Activated CD8-positive, alpha-beta T cell treated with anti-CD3 and anti-CD28 coated beads, Interleukin-2, amount 10 ng/mL, durations not matched to agents 7 days and 5 days (primary cell): ENCODE measurements around the gene CTNNBIP1. TPM values are rescaled to one million over a fixed set of nuclear protein-coding genes. Genes with fewer than 3 reads are reported as not detected.

Experiments
- ATAC-seq: fragments of 150-1000 bp; cut with Tn5 transposase; one replicate; pipeline ENCODE4 v1.10.0; 2021; ENCODE audit warnings: moderate library complexity
- CTCF ChIA-PET: fragments of 350-600 bp; sonication (Branson Sonifier 250); formaldehyde crosslinking; loops from one replicate; lab custom pipeline; 2021; ENCODE audit warnings: antibody characterized with exemption; lab: Charles Lee
- POLR2A ChIA-PET: fragments of 350-600 bp; sonication (Branson Sonifier 250); formaldehyde crosslinking; loops from one replicate; lab custom pipeline; 2021; ENCODE audit warnings: antibody characterized with exemption; lab: Charles Lee
- DNase-seq: peaks from one replicate; pipeline ENCODE4 v3.0.0-alpha.2; 2020
- H3K27ac Mint-ChIP-seq: one replicate; pipeline ENCODE4 v1.8.0; 2021; ENCODE audit warnings: mild to moderate bottlenecking, mixed read lengths
- H3K27me3 Mint-ChIP-seq: one replicate; pipeline ENCODE4 v1.8.0; 2021; ENCODE audit warnings: low read depth, mixed read lengths
- H3K36me3 Mint-ChIP-seq: one replicate; pipeline ENCODE4 v1.8.0; 2021; ENCODE audit warnings: low read depth, mixed read lengths
- H3K4me1 Mint-ChIP-seq: one replicate; pipeline ENCODE4 v1.8.0; 2021; ENCODE audit warnings: low read depth, mixed read lengths
- H3K4me3 Mint-ChIP-seq: one replicate; pipeline ENCODE4 v1.8.0; 2021; ENCODE audit warnings: mild to moderate bottlenecking, mixed read lengths
- H3K9me3 Mint-ChIP-seq: one replicate; pipeline ENCODE4 v1.8.0; 2022; ENCODE audit warnings: mixed read lengths; ENCODE audit not compliant: insufficient read depth
- total RNA-seq, 2 experiments: library from RNA; stranded (reverse); gene quantifications; one replicate each; pipeline ENCODE4 v1.2.3, GENCODE V29; 2021

The CTNNBIP1 gene
- total RNA-seq, 2 experiments from 2014 or later, result 18.2 to 23.6 TPM

DNA sequence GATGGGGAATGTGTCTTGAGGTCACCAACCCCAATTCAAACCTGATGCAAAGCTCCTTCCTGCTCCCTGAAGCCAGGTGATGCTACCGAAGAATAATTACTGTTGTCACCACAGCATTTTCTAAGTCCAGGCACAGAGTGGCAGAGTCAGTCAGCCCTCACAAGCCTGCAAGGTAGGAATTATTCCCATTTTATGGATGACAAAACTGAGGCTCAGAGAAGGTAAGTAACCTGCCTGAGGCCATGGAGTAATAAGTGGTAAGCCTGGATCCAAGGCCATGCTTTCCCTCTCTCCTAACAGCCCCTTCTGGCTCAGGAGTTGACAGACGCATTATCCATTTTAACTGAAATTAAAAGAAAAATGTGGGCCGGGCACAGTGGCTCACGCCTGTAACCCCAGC is 23.0 kb downstream of the CTNNBIP1 start:
- DNase-seq, result no peak
- Mint-ChIP-seq H3K27me3 (no peaks in the 10 kb centered on the region), H3K36me3 (no peaks in the 10 kb centered on the region), H3K4me1 (peaks cover 33% of the 10 kb centered on the region), H3K9me3 (no peaks in the 10 kb centered on the region), H3K4me3 (no peak overlapping the region), H3K27ac (no peak overlapping the region)
- ATAC-seq, result no peak
- ChIA-PET CTCF (interaction anchor here (0.7 to 1.1 kb wide), 2 partner anchors 63 to 103 kb away, joined by 3 to 5 read pairs; no protein-coding TSS in a partner anchor), POLR2A (no interaction called here)

- ATAC-seq (no peak), DNase-seq (no peak)
- H3K27ac Mint-ChIP-seq, result no peak overlapping the region
- no peaks in the 10 kb centered on the region for H3K27me3 Mint-ChIP-seq
- POLR2A ChIA-PET, result no interaction called here
- H3K9me3 Mint-ChIP-seq, result no peaks in the 10 kb centered on the region
- H3K4me3 Mint-ChIP-seq, result no peak overlapping the region
- H3K4me1 Mint-ChIP-seq, result peaks cover 41% of the 10 kb centered on the region
- CTCF ChIA-PET, result interaction anchor here (0.7 kb wide), 1 partner anchor 102 kb away, joined by 3 read pairs; no protein-coding TSS in a partner anchor
- H3K36me3 Mint-ChIP-seq, result no peaks in the 10 kb centered on the region
Measured at GRCh38 chr1:9886092-9886742, 23.9 kb downstream of the CTNNBIP1 start.

DNA sequence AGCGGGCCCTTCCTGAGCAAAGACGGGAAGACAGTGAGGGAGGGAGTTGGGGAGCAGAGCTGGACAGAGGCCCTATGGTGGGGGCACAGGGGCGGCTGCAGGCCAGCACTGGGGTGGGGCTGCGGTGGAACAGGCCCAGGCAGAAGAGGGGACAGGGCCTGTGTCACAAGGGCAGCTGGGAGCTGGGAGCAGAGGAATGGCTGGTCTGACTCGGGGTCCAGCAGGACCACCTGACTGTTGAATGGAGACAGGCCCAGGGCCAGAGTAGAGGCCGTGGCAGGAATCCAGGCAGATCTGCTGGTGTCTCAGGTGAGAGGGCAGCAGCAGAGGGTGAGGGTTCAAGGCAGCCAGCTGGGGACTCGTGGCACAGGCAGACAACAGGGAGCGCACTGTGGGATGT is 25.3 kb downstream of the CTNNBIP1 start:
- H3K27ac Mint-ChIP-seq, result peak overlapping the region; percentile 30
- H3K27me3 Mint-ChIP-seq, result no peaks in the 10 kb centered on the region
- H3K36me3 Mint-ChIP-seq, result no peaks in the 10 kb centered on the region
- ChIA-PET CTCF (no interaction called here), POLR2A (interaction anchor here (0.6 kb wide), 1 partner anchor 19 kb away, joined by 3 read pairs; no protein-coding TSS in a partner anchor)
- peaks cover 43% of the 10 kb centered on the region for H3K4me1 Mint-ChIP-seq
- no peak for ATAC-seq
- DNase-seq, result no peak
- no peak overlapping the region for H3K4me3 Mint-ChIP-seq
- H3K9me3 Mint-ChIP-seq, result no peaks in the 10 kb centered on the region

DNA sequence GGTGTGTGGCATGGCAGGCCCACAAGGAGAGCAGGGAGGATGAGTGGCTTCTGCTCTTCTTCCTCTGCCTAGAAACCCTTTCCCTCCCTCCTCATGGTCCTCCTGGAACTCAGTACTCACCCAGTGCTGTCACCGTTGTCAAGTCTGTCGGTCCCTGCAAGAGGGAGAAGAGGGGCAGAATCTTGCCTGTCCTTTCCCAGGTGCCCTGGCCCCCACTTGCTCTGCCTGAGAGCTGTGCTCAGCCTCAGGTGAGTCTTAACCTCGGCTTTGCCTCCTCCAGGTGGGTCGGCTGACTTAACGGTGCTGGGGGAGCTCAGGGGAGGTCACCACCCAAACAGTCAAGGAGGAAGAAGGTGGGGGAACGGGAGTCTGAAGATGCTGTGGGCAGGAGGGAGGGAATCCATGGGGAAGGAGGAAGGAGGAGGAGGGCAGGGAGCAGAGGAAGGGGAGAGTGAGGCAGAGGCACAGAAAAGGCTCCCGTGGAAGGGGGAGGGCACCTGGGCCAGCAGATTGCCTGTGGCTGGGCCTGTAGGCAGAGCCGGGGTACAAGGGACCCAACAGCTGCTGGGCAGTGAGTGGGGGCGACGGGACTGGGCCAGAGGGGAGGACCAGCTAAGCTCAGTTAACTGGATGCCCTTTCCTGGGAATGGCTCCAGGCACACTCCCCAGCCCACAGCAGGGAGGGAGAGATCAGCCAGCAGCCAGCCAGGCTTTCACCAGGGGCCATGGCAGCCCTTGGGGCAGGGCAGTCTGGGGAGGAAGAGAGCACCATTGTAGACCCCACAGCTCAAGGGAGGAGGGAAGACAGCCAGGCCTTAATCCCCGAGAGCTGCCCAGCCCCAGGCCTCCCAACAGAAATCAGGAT is 26.3 kb downstream of the CTNNBIP1 start:
- H3K27me3 Mint-ChIP-seq, result no peaks in the 10 kb centered on the region
- H3K4me1 Mint-ChIP-seq, result peaks cover 37% of the 10 kb centered on the region
- ATAC-seq (no peak), DNase-seq (no peak)
- no peaks in the 10 kb centered on the region for H3K9me3 Mint-ChIP-seq
- H3K36me3 Mint-ChIP-seq, result no peaks in the 10 kb centered on the region
- CTCF ChIA-PET, result interaction anchor here (1.2 to 1.6 kb wide), 2 partner anchors 9 to 58 kb away, joined by 4 read pairs; no protein-coding TSS in a partner anchor
- POLR2A ChIA-PET, result interaction anchor here (0.6 to 2.1 kb wide), 3 partner anchors 20 to 60 kb away, joined by 3 to 6 read pairs (median 3); partner anchors contain the start of genes LZIC and NMNAT1
- H3K27ac Mint-ChIP-seq, result peak overlapping the region; percentile 91
- H3K4me3 Mint-ChIP-seq, result no peak overlapping the region

DNA sequence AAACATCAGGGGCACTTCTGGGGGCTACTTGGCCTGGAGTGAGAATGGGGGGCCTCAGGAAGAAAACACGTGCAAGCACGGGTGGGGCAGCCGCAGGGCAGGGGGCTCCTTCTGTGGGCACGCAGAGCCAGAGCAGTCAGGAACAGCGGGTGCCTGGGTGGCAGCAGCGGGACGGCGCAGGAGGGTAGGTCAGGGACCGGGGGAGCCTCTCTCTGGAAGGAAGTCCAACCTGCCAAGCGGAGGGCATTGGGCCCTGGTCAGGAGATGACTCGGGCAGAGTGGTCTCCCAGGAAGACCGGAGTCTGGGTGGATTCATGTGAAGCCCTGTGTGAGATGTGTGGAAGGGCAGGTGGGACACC is 27.1 kb downstream of the CTNNBIP1 start:
- peaks cover 37% of the 10 kb centered on the region for H3K4me1 Mint-ChIP-seq
- DNase-seq, result no peak
- H3K27ac Mint-ChIP-seq, result peak overlapping the region; percentile 91
- H3K36me3 Mint-ChIP-seq, result no peaks in the 10 kb centered on the region
- H3K4me3 Mint-ChIP-seq, result peak overlapping the region; percentile 20
- ChIA-PET POLR2A (interaction anchor here (1.0 to 2.1 kb wide), 4 partner anchors 7 to 60 kb away, joined by 3 to 6 read pairs (median 4); partner anchors contain the start of genes LZIC and NMNAT1), CTCF (interaction anchor here (1.0 to 1.8 kb wide), 7 partner anchors 8 to 101 kb away, joined by 3 to 5 read pairs (median 3); no protein-coding TSS in a partner anchor)
- no peaks in the 10 kb centered on the region for H3K27me3 Mint-ChIP-seq
- ATAC-seq, result no peak
- no peaks in the 10 kb centered on the region for H3K9me3 Mint-ChIP-seq

DNA sequence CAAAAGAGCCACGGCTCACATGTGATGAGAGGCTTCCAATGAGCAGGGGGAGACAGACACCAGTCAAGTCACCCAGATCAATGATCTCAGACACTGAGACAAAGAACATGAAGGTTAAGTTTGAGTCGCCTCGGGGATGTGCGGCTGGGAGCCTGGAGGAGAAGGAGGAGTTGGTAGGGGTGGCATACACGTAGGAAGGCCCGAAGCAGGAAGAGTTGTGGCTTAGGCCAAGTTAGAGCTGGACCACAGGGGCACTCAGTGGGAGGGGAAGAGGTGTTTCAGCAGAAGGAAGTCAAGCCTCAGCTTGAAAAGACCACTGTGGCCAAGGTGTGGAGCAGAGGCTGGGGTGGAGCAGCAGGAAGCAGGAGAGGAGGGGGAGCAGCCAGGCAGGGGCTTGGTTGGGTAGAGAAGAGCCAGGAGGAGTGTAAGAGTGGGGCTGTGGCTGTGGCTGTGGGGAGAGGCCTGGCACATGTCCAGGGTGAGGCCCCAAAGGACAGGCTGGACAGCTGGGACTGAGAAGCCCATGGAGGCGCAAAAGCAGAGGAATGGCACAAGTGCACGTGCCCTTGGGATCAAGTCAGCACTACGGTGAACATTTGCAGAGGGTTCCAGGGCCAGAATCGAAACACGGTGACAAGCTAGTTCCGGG is 27.6 kb downstream of the CTNNBIP1 start:
- H3K9me3 Mint-ChIP-seq, result no peaks in the 10 kb centered on the region
- ChIA-PET POLR2A (interaction anchor here (1.0 to 2.1 kb wide), 4 partner anchors 8 to 61 kb away, joined by 3 to 6 read pairs (median 4); partner anchors contain the start of genes LZIC and NMNAT1), CTCF (interaction anchor here (1.0 to 1.8 kb wide), 7 partner anchors 8 to 100 kb away, joined by 3 to 5 read pairs (median 3); no protein-coding TSS in a partner anchor)
- H3K4me3 Mint-ChIP-seq, result peak overlapping the region; percentile 20
- ATAC-seq (peak; percentile 80), DNase-seq (peak; percentile 62)
- no peaks in the 10 kb centered on the region for H3K27me3 Mint-ChIP-seq
- no peaks in the 10 kb centered on the region for H3K36me3 Mint-ChIP-seq
- H3K27ac Mint-ChIP-seq, result peak overlapping the region; percentile 91
- peaks cover 37% of the 10 kb centered on the region for H3K4me1 Mint-ChIP-seq

GRCh38 chr1:9881838-9882249 is 28.2 kb downstream of the CTNNBIP1 start:
- peak overlapping the region; percentile 91 for H3K27ac Mint-ChIP-seq
- ATAC-seq (peak; percentile 72), DNase-seq (no peak)
- H3K27me3 Mint-ChIP-seq, result no peaks in the 10 kb centered on the region
- H3K9me3 Mint-ChIP-seq, result no peaks in the 10 kb centered on the region
- CTCF ChIA-PET, result interaction anchor here (1.0 to 1.8 kb wide), 5 partner anchors 25 to 100 kb away, joined by 3 to 5 read pairs (median 3); no protein-coding TSS in a partner anchor
- peak overlapping the region; percentile 20 for H3K4me3 Mint-ChIP-seq
- POLR2A ChIA-PET, result interaction anchor here (1.4 to 2.1 kb wide), 2 partner anchors 8 to 61 kb away, joined by 3 to 6 read pairs; partner anchors contain the start of genes LZIC and NMNAT1
- peaks cover 39% of the 10 kb centered on the region for H3K4me1 Mint-ChIP-seq
- H3K36me3 Mint-ChIP-seq, result no peaks in the 10 kb centered on the region

- DNase-seq, result no peak
- H3K36me3 Mint-ChIP-seq, result no peaks in the 10 kb centered on the region
- no peak overlapping the region for H3K4me3 Mint-ChIP-seq
- no peak for ATAC-seq
- peaks cover 40% of the 10 kb centered on the region for H3K4me1 Mint-ChIP-seq
- H3K27me3 Mint-ChIP-seq, result no peaks in the 10 kb centered on the region
- no peaks in the 10 kb centered on the region for H3K9me3 Mint-ChIP-seq
- CTCF ChIA-PET, result interaction anchor here (1.9 to 2.0 kb wide), 3 partner anchors 13 to 64 kb away, joined by 5 to 10 read pairs (median 8); no protein-coding TSS in a partner anchor
- no peak overlapping the region for H3K27ac Mint-ChIP-seq
- POLR2A ChIA-PET, result interaction anchor here (0.8 to 1.1 kb wide), 2 partner anchors 32 to 52 kb away, joined by 3 to 4 read pairs; partner anchors contain the start of gene CTNNBIP1
Measured at GRCh38 chr1:9878404-9878803, 31.7 kb downstream of the CTNNBIP1 start.

DNA sequence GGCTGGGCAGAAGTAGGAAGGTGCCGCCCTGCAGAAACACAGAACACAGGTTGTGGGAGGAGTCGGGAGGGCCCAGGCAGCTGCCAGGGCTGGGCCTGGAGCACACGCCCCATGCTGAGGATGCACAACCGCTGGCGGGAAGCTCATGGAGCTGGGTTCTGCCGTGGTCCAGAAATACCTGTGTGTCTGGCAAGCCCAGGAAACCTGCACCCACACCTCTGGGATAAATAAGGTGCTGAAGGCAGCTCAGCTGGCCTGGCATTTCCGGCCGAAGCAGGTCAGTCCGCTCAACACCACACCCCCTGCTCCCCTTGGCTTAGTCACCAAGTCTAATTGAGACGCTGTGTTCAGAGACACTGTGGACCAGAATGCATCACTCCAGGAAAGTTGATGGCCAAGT is 32.1 kb downstream of the CTNNBIP1 start:
- POLR2A ChIA-PET, result interaction anchor here (1.1 kb wide), 1 partner anchor 52 kb away, joined by 4 read pairs; no protein-coding TSS in a partner anchor
- Mint-ChIP-seq H3K9me3 (no peaks in the 10 kb centered on the region), H3K27ac (no peak overlapping the region), H3K4me3 (no peak overlapping the region), H3K36me3 (no peaks in the 10 kb centered on the region), H3K27me3 (no peaks in the 10 kb centered on the region), H3K4me1 (peaks cover 36% of the 10 kb centered on the region)
- CTCF ChIA-PET, result interaction anchor here (0.7 to 2.0 kb wide), 8 partner anchors 10 to 275 kb away, joined by 3 to 10 read pairs (median 5); no protein-coding TSS in a partner anchor
- DNase-seq, result no peak
- ATAC-seq, result no peak

- no peak overlapping the region for H3K4me3 Mint-ChIP-seq
- H3K9me3 Mint-ChIP-seq, result no peaks in the 10 kb centered on the region
- DNase-seq, result no peak
- POLR2A ChIA-PET, result no interaction called here
- CTCF ChIA-PET, result interaction anchor here (0.9 to 3.7 kb wide), 8 partner anchors 10 to 94 kb away, joined by 3 to 24 read pairs (median 6); partner anchors contain the start of genes LZIC and NMNAT1
- H3K36me3 Mint-ChIP-seq, result no peaks in the 10 kb centered on the region
- peaks cover 17% of the 10 kb centered on the region for H3K4me1 Mint-ChIP-seq
- ATAC-seq, result no peak
- no peaks in the 10 kb centered on the region for H3K27me3 Mint-ChIP-seq
- H3K27ac Mint-ChIP-seq, result no peak overlapping the region
Measured at GRCh38 chr1:9875636-9876000, 34.5 kb downstream of the CTNNBIP1 start.
